NCI-H1417 treated with DMSO at 0.1 percent for 48 hours (cell line): Measurements from ENCODE around the gene ZDHHC1.

Source experiments
- DNase-seq: peaks from one replicate; lab custom pipeline; 2025; lab: John Stamatoyannopoulos, UW

Gene ZDHHC1

DNA sequence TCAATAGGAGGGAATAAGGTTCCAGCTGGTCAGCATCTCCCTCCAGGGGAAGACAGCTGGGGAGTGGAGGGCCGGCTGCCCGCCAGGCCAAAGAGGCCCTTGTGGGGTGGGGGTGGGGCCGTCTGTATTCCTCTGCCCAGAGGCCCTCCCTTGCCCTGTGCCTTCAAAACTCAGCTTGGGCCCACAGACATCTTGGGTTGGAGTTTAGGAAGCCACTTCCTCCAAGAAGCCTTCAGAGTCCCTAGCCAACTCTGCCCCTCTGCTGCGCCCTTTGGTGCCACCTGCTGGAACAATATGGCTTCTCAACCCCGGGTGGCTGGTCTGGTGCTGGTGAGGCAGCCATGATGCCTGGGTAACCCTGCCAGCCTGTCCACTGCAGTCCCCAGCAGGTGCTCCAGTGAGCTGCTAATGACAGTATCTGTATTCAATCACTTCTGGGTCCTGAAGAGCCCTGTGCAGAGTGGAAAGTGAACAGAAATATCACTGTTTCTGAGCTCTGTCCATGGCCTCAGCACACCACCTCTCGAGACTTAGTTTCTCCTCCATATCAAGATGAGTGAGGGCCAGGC is 31.3 kb upstream of the ZDHHC1 start:
- no peak for DNase-seq

DNA sequence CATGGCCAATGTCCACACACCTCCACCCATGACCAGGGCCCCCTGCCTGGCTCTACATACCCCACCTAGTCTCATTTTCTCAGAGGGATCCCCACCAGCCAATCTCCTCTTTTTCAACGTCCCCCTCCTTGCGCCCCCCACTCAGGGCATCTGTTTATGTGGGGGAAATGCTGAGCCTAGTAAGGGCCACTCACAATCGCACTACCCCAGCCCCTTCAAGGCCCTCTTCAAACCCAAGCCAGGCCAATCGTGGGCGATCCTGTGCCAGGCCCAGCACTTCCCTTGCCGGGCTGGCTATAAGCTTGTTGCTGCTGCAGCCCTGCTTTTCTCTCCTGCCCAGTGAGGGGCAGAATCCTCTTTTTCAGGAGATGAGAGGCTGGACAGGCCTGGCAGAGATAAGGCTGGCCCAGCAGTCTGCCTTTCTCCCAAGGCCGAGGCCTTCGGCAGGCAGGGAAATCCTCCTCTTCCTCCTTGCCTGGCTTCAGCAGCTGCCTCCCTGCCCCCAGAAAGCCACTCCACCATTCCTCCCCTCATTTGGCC is 30.8 kb upstream of the ZDHHC1 start:
- no peak for DNase-seq

DNA sequence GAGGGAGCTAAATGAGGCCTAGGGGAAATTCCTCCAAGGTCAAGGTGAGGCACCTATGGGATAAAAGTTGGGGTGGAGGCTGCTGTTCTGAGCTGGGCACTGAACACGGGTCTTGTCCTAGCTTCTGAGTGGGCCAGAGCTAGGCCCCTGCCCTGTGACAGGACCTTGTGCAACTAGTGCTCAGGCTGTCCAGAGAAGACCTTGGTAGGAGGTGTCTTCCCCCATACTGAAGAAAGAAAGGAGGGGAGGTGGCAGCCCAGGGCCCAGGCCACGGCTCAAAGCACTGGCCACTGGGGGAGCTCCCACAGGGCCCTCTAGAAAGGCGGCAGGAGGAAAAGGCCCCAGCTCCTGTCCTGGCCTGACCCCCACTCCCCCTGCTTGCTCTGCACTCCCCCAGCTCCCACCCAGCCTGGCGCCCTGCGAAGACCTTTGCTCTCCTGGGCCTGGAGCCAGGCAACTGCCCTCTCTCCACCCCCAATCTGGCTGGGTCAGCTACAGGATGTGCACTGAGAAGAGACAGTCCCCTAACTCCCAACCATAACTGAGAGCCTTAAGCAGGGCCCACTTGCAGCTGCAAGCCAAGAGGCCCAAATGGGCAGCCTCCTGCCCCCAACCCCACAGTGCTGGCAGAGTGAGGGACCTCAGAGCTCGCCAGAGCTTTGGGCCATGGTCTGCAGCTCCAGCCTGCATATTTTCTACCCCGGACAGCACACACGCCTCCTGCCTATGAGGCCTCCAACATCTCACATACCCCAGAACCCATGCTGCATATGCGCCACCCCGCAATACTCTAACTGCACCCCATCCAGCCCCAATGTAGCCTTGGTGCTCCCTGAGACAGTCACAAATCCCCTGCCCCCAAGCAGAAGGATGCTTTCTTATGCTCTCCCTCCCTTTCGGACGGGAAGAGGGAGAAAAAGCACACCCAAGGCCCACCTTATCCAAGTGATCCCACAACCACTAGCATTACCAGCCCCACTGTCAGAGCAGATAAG is 29.9 kb upstream of the ZDHHC1 start:
- DNase-seq = no peak

DNA sequence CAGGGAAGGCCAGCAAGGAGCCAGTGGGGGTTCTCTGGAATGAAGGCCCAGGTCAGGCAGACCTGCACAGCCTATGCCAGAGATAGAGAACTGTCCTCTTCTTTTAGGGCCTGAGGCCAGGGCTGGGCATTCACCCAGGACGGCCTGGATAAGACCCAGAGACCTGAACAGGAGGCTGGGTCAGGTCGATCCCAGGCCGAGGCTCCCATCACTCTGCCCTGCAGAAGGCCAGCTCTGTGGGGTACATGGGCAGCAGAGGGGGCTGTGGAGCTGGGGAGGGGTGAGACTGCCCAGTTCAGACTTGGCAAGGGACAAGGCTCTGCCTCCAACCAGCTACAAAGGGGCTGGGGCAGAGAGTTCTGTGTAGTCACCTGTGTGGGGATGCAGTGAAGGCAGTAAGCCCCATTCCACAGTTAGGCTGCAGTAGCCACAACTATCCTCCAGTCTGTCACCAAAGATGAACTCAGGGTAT is 29.2 kb upstream of the ZDHHC1 start:
- DNase-seq = no peak

DNA sequence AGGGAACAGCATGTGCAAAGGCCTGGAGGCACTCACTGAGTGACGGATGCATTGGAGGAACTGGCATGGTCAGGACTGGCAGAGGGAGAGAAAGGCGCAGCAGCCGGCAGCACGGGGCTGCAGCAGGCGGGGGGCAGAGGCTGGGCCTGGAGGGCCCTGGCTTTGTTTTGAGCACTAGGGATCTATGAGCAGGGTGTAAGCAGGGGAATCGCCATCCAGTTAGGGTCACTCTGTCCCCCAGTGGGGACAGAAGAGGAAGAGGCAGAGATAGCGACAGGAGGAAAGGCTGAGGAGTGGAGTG is 28.8 kb upstream of the ZDHHC1 start:
- no peak for DNase-seq

DNA sequence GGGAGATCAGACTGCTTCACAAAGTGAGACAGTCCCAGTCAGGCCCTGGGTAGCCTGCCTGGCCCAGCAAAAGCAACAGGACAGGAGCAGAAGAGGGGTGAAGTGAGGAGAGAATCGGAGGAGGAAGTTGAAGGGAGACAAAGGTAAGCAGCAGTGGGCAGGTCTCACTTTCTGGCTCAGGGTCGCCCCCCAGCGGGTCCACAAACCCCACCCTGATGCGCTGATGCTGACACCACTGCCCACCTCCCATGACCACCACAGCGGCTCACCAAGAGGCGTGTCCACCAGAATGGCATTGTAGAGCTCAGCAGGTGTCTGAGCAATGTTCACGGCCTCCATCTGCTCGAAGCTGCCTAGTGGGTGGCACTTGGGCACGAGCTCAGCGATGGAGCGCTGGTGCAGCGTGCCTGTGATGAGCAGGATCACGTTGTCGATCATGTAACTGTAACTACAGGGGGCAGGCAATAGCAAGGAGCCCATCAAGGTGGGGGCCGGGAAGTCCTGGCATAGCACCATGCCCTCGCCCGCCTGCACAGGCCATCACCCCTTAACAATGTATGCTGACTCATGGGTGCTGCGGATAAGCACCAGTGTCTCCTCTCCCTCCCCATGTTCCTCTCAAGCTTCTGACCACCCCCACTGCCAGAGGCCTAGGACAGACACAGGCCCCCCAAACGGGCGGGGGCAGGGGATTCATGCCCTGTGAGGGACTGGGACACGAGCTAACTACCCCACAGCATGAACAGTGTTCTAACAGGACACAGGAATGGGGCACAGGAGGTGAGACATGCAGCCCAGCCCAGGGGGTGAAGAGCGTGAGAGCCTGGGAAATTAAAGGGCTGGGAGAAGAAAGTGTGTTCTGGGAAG is 28.2 kb upstream of the ZDHHC1 start:
- no peak for DNase-seq

DNA sequence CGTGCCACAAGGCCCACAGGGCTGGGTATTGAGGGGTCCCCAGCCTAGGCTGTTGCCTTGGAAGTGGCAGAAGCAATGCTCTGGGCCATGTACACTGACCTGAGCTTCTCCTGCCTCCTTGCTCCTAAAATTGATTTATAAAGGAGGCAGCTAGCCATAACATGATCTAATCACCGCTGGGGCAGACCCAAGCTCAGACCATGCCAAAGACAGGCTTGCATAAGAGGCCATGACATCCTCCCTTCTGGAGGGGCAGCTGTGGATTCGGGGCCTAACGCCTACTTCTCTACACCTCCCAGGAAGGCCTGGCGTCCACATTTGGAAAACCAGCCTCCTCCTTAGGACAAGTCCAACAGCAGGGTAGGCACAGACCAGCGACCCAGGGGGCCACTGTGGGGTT is 27.0 kb upstream of the ZDHHC1 start:
- DNase-seq = no peak

DNA sequence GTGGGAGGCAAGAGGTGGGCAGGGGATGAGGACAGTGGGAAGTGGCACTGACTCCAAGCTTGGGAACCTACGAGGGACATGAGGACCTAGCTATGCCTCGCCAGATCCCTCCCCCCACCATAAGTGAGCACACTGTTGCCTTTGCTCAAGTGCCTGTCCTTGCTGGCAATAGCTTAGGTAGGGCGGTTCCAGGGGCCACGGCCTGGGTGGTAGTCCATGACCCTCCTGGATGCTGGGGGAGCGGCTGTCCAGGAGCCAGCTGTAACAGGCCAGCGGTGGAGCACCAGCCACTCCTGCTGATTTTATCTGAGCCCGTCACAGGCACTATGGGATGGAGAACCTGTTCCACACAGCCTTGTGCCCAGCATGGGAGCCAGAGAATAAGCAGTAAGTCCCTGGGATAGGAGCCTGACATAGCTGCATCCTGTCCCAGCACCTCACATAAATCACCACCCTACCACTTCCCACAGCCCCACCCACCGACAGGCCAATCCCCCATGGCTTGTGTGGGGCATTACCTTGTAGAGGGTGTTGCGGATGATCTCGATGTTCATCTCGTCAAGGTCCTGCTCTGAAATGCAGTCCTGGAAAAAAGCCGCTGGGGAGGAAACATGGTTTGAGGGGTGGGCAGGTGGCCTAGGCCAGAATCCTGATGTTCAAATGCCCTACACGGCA is 26.4 kb upstream of the ZDHHC1 start:
- DNase-seq = no peak

DNA sequence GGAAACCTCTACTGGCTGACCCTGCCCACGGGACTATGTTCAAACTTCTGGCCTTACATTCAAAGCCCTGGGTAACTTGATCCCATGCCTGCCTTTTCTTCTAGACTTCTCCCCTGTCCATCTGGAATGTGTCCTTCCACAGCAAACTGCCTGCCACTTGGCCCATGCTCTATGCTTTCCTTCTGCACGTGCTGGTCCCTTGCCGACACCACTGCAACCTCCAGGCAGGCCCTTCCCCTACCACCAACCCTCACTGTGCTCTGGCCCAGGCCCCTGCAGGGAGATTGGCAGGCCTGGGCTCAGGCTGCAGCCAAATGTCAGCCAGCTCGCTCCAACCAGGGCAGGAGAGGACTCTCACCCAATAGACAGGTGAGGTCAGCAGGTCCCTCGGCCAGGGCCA is 25.6 kb upstream of the ZDHHC1 start:
- DNase-seq = no peak

DNA sequence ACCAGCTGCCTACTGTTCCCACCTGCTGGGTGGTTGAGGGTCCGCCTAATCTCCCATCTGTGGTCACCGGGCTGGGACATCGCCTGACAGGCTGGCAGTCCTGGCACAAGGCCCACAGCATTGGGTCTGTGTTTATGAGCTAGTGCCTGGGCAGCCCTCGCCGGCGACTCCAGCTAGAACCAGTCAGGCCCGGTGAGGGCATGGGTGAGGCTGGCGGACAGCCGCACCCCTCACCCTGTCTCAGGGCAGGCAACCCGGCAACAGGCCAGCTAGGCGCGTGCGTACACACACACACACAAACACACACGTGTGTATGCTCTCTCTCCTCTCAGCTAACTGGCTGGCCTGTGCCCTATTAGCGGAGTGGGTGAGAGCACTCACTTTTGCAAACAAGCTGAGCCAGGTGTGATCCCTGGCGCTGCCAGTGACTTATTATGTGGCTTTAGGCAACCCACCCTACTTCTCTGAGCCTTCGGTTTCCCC is 25.0 kb upstream of the ZDHHC1 start:
- no peak for DNase-seq

DNA sequence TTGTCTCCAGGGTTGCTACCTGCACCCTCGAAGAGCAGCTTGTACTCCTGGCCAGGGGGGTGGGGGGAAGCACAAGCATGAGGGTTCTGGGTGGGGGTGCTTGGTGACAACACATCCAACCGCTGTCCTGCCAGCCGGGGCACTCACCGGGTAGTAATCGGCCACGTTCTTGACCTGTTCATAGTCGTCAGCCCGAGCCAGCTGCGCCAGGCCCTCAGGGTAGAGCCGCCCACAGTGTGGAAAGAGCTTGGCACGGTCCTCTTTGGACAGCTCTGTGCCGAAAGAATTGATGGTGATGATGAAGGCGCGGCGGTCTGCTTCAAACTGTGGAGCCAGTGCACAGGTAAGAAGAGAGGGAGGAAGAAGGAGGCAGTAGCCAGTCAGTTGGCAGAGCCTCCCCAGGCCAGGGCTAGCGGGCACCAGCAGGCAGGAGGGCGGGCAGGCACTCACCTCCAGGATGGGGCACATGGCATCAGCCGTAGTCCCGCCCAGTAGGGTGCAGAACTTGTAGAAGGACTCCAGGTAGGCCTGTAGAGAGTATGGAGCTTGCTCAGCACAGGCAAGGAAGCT is 22.6 kb upstream of the ZDHHC1 start:
- DNase-seq = no peak

DNA sequence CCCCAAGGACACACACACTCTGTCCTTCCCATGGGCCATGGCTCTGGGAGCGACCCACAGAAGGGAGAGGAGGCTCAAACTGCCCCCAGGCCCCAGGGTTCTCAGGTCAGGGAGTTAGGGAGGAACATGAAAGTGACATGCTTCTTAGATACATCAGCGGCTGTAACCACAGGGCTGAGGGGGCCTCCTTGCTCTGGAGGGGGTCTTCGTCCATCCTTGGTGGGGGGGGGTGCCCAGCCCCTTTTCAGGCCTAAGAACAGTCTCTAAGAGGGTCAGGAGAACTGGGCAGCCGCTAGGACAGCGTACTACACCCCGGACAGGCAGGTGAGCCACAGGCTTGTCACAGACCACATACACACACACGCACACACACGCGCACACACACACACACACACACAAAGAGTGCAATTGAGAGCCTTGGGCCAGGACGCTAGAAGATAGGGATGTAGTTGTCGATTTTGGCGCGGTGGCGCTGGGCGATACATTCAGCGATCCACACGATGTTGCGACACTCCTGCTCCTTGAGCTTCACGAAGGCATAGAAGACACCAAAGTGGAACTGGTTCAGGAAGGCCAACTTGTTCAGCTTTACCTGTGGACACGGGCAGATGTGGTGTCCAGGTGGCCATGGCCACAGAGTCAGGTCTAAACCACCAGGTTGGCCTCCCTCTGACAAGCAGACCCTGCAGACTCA is 22.0 kb upstream of the ZDHHC1 start:
- no peak for DNase-seq

DNA sequence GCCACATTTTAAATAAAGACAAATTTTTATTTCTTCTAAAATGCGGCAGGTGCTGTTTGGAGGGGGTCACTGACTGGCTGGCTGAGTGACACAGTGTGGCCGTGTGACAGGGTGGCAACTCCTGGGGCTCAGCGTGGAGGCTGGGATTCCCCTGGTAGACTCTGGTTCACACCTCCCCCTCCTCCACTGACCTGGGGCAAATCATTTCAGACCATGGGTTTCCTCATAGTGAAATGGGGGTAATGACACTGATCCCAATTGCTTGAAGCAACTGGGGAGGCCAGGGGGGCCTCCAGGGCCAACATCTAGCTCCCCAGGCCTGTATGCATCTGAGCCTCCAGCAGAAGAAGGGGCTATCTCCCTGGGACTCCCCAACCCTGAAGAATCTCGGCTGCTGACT is 21.2 kb upstream of the ZDHHC1 start:
- DNase-seq = no peak

DNA sequence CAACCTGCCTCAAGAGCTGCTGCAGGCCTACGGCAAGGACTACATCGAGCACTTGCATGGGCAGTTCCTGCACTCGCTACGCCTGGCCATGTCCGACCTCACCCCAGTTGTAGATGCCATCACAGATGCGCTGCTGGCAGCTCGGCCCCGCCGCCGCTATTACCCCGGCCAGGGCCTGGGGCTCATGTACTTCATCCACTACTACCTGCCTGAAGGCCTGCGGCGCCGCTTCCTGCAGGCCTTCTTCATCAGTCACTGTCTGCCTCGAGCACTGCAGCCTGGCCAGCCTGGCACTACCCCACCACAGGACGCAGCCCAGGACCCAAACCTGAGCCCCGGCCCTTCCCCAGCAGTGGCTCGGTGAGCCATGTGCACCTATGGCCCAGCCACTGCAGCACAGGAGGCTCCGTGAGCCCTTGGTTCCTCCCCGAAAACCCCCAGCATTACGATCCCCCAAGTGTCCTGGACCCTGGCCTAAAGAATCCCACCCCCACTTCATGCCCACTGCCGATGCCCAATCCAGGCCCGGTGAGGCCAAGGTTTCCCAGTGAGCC is 20.4 kb upstream of the ZDHHC1 start:
- no peak for DNase-seq

DNA sequence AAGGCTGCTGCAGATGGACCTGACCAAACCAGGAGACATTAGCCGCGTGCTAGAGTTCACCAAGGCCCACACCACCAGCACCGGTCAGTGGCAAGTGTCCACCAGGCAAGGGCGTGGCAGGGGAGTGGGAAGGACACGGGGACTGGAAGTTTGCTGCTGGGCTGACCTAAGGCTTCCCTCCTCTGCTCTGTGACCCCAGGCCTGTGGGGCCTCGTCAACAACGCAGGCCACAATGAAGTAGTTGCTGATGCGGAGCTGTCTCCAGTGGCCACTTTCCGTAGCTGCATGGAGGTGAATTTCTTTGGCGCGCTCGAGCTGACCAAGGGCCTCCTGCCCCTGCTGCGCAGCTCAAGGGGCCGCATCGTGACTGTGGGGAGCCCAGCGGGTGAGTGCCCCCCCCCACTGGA is 19.5 kb upstream of the ZDHHC1 start:
- DNase-seq = no peak

DNA sequence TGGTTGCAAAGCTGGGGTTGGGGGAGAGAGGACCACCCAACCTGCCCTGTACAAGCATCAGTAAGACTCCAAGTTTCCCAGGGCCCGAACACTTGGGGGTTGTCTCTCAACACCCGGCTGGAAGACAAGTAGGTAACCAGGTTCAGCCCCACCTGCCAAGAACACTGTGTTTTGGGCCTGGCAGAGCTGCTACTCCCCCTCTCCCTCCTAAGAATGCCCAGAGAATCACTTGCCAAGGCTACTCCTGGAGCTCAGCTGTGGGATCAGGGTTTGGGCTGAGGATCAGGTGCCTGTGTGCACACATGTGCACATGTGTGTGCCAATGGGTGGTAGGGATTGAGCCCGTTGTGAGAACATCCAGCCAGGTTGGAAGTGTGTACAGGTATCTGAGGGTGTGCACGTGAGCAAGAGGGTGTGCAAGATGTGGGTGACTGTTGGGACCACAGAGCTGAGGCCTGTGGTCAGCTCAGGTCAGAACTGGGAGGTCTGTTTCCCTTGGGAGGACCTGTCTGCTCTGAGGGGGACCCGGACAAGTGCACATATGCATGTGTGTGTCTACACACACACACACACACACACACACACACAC is 16.9 kb upstream of the ZDHHC1 start:
- no peak for DNase-seq

DNA sequence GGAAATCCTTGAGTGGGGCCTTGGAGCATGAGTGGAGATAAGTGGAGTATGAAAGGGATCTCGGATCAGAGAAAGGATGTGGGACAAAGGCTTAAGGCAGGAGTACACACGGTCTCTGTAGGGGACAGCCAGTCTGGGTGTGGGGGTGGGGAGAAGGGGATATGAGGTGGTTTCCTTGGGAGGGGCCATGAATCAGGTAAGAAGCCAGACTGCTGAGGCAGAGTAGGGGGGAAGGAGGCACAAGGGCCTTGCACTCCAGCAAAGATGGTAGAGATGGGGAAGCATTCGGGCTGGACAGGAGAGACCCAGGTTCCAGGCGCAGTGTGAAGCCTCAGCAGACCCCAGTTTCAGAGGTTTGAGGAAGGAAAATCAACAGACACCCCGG is 16.2 kb upstream of the ZDHHC1 start:
- no peak for DNase-seq

DNA sequence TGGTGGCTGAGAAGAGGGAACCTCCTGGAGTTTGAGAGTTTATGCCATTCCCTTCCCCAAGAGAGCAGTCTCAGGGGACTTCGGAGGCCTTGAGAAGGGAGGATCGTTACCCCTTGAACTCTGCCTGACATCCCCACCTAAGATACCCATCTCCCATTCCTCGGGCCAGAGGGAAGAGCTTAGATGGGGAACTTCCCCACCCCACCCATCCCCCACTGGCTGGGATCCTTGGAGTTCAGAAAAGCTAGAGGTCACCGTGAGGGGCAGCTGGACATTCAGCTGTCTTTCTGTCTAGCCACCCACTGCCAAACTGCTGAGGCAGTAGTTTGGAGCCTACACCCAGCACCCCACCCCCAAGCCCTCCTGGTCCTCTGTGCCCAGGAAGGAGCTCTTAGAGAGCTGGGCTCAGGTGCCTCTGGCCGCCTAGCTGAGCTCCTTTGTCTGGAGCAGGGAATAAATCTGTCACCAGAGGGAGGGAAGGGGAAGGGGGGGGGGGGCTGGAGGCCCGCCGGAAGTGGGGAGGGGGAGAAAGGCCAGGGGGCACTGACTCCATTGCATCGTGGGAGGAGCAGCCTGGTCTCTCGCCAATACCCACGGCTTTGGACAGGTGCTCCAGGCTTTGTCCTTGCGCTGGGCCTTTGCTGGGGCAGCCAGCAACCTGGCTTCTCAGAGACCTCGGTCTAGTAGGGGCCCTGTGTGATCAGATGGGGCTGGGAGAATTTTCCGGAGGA is 15.7 kb upstream of the ZDHHC1 start:
- DNase-seq = no peak
